OCI-LY1 (cell line): ENCODE results near the gene TTYH3.

Experiments used
- H2AFZ ChIP-seq: fragments of 200-600 bp; sonication (generic), shearing (Covaris generic); 2 replicates; pipeline ENCODE4 v1.6.0; 2014; ENCODE audit warnings: antibody characterized with exemption, mild to moderate bottlenecking, low read length
- H3F3A ChIP-seq: fragments of 200-600 bp; sonication (generic), shearing (Covaris generic); 2 replicates; pipeline ENCODE4 v1.6.0; 2014; ENCODE audit warnings: mild to moderate bottlenecking, antibody characterized with exemption, low read length, moderate library complexity; ENCODE audit not compliant: insufficient read depth
- H3K27ac ChIP-seq: fragments of 200-600 bp; sonication (generic); 2 replicates; pipeline ENCODE4 v1.5.1; 2014; ENCODE audit warnings: low read length, mixed run types, mild to moderate bottlenecking, low read depth; ENCODE audit not compliant: poor library complexity, severe bottlenecking
- H3K27me3 ChIP-seq: fragments of 200-600 bp; sonication (generic); 2 replicates; pipeline ENCODE4 v1.6.0; 2014; ENCODE audit warnings: antibody characterized with exemption, mild to moderate bottlenecking, low read length, moderate library complexity; ENCODE audit not compliant: insufficient read depth
- H3K36me3 ChIP-seq: fragments of 200-600 bp; sonication (generic); 2 replicates; pipeline ENCODE4 v1.6.1; 2014; ENCODE audit warnings: mild to moderate bottlenecking, antibody characterized with exemption, low read length, moderate library complexity, mixed read lengths; ENCODE audit not compliant: insufficient read depth
- H3K4me1 ChIP-seq: fragments of 200-600 bp; sonication (generic); 2 replicates; pipeline ENCODE4 v1.5.1; 2014; ENCODE audit warnings: mild to moderate bottlenecking, low read length, moderate library complexity; ENCODE audit not compliant: insufficient read depth, severe bottlenecking
- H3K4me2 ChIP-seq: fragments of 200-600 bp; sonication (generic), shearing (Covaris generic); 2 replicates; pipeline ENCODE4 v1.6.1; 2014; ENCODE audit warnings: low read length
- H3K4me3 ChIP-seq: fragments of 200-600 bp; sonication (generic); 2 replicates; pipeline ENCODE4 v1.5.1; 2014; ENCODE audit warnings: low read length, low read depth, mild to moderate bottlenecking, mixed read lengths; ENCODE audit not compliant: poor library complexity, severe bottlenecking
- H3K79me2 ChIP-seq: fragments of 200-600 bp; shearing (Covaris generic); 2 replicates; pipeline ENCODE4 v1.6.1; 2016; ENCODE audit warnings: mixed run types, low read length, mixed read lengths; ENCODE audit not compliant: insufficient read depth
- H3K9ac ChIP-seq: fragments of 200-600 bp; sonication (generic), shearing (Covaris generic); 2 replicates; pipeline ENCODE4 v1.6.1; 2014; ENCODE audit warnings: mild to moderate bottlenecking, low read length, mixed read lengths
- H3K9me2 ChIP-seq: fragments of 200-600 bp; sonication (generic), shearing (Covaris generic); 2 replicates; pipeline ENCODE4 v1.6.1; 2014; ENCODE audit warnings: low read depth, mild to moderate bottlenecking, low read length, mixed read lengths
- H3K9me3 ChIP-seq: fragments of 200-600 bp; shearing (Covaris generic); 2 replicates; pipeline ENCODE4 v1.6.1; 2014; ENCODE audit warnings: low read length, mixed read lengths
- H4K20me1 ChIP-seq: fragments of 200-600 bp; sonication (generic), shearing (Covaris generic); 2 replicates; pipeline ENCODE4 v1.6.0; 2016; ENCODE audit warnings: mild to moderate bottlenecking, low read length; ENCODE audit not compliant: insufficient read depth
- EZH2 ChIP-seq: fragments of 200-600 bp; sonication (generic), shearing (Covaris generic); IDR thresholded peaks from 2 replicates; pipeline ENCODE4 v1.8.0; 2017; ENCODE audit warnings: borderline replicate concordance, mixed run types, mild to moderate bottlenecking, antibody characterized with exemption, low read length, moderate library complexity, mixed read lengths
- TF ChIP-seq, protein P1 (sequence below): fragments of 200-600 bp; sonication (generic), shearing (Covaris generic); IDR thresholded peaks from 2 replicates; pipeline ENCODE4 v1.5.1; 2017; ENCODE audit warnings: mild to moderate bottlenecking, antibody characterized with exemption, low read length, moderate library complexity, mixed read lengths

The TTYH3 gene

DNA sequence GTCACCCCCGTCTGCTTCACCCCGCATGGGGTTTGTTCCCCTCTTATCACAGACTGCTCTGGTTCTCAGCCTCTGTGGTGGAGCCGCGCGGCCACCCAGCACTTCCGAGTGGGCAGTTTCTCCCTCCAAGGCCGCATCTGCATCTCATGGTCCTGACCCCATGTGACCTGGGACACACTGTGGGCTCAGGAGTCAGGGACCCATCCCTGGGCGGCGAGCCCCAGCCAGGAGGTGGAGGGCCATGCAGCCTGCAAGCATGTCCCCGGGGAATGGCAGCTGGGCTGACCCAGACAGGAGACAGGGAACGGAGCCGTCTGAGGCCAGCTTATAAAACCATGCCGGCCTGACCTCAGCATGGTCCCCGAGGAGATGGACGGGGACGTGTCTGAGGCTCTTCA lies 25.2 kb upstream of the TTYH3 start:
- Histone ChIP-seq H2AFZ (no peak overlapping the region), H3K4me2 (no peak overlapping the region), H3F3A (no peaks in the 10 kb centered on the region), H4K20me1 (no peaks in the 10 kb centered on the region), H3K9ac (no peak overlapping the region), H3K9me2 (no peaks in the 10 kb centered on the region), H3K4me3 (no peak overlapping the region), H3K27ac (no peak overlapping the region), H3K9me3 (no peaks in the 10 kb centered on the region), H3K79me2 (no peaks in the 10 kb centered on the region), H3K36me3 (no peaks in the 10 kb centered on the region), H3K27me3 (peaks cover 4% of the 10 kb centered on the region; the same call in 1 of the 2 replicates), H3K4me1 (peaks cover 10% of the 10 kb centered on the region)
- TF ChIP-seq, protein P1, sequence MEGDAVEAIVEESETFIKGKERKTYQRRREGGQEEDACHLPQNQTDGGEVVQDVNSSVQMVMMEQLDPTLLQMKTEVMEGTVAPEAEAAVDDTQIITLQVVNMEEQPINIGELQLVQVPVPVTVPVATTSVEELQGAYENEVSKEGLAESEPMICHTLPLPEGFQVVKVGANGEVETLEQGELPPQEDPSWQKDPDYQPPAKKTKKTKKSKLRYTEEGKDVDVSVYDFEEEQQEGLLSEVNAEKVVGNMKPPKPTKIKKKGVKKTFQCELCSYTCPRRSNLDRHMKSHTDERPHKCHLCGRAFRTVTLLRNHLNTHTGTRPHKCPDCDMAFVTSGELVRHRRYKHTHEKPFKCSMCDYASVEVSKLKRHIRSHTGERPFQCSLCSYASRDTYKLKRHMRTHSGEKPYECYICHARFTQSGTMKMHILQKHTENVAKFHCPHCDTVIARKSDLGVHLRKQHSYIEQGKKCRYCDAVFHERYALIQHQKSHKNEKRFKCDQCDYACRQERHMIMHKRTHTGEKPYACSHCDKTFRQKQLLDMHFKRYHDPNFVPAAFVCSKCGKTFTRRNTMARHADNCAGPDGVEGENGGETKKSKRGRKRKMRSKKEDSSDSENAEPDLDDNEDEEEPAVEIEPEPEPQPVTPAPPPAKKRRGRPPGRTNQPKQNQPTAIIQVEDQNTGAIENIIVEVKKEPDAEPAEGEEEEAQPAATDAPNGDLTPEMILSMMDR, result no peak
- no peak for TF ChIP-seq EZH2

DNA sequence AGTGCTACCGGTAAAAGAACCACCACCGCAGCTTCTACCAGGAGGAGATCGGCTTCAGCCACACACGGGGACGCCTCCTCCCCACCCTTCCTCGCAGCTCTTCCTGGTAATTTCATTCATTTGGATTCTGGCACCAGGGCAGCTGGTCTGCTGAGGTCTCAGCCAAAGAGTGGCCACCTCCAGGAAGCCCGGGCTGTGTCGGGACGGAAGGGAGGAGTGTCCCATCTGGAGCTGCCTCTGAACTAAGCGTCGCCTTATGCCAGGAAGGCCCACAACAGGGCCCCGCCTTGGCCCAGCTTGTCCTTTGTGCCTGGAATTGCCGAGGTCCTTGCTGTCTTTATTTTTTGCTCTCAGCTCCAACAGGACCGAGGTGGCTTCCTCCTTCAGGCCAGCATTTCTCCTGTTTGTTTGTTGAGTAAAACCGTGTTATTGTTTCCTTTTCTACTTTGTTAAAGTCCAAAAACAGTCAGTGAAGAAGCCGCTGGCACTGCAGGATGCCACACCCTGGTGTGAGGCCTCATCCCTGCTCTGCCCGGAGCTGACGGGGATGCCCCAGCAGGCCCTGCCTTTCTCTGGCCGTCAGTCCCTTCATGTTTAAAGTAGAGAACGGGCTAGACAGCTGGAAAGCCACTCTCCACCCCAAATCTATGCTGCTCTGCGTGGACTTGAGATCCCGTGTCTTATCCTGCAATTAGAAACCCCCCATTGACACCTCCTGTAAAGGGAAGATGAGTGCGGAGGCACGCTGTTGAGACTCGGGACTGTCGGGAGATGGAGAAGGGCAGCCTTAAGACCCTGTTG lies 24.5 kb upstream of the TTYH3 start:
- Histone ChIP-seq H3K27ac (no peak overlapping the region), H3K79me2 (no peaks in the 10 kb centered on the region), H3F3A (no peaks in the 10 kb centered on the region), H3K9me3 (no peaks in the 10 kb centered on the region), H2AFZ (no peak overlapping the region), H3K4me3 (no peak overlapping the region), H3K4me1 (peaks cover 18% of the 10 kb centered on the region), H3K36me3 (no peaks in the 10 kb centered on the region), H3K9ac (no peak overlapping the region), H4K20me1 (no peaks in the 10 kb centered on the region), H3K4me2 (no peak overlapping the region), H3K9me2 (no peaks in the 10 kb centered on the region), H3K27me3 (peaks cover 4% of the 10 kb centered on the region; the same call in 1 of the 2 replicates)
- no peak for TF ChIP-seq EZH2

DNA sequence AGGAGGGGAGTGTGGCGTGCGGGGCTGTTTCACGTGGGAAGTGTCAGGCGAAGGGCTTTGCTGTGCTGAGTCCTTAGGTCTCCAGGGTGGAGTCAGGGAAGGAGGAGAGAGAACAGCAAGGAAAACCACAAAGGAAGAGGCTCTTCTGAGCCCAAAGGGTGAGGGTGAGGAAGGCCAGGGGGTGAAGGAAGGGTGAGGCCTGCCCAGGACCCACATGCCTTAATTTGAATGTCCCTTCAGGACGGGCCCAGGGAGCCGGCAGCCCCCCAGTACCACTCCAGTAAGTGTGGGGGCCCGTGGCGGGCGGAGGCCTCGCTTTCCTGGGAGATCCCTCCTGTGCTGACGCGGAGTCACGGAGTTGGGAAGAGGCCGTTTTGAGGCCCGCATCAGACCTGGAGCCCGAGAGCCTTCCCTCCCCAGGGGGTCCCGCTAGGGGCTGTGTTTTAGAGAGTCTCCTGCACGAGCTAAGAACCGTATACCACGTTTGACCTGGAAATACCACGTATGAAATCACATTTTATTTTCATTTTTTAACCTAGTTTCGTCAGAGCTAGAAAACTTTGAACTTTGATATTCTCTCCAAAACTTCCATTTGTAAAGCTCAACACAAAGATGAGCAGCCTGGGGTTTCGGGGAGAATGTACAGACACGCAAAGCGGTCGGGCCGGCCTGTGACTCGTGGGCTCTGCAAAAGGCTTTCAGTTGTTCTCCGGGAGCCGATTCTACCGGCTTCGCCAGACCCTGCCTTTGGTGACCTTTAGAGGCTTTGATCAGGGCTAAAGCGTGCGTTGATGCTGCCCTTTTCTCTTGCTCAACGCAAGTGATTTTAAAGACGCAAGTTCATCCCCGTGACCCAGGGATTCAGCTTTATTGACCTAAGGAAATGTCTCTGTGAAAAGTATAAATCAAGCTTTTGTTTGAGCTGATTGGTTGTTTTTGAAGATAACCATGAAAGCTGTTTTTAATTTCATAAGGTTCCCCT lies 23.6 kb upstream of the TTYH3 start:
- Histone ChIP-seq H3K36me3 (no peaks in the 10 kb centered on the region), H3K9me2 (no peaks in the 10 kb centered on the region), H3F3A (no peaks in the 10 kb centered on the region), H3K4me1 (peaks cover 27% of the 10 kb centered on the region), H3K9ac (no peak overlapping the region), H2AFZ (no peak overlapping the region), H3K79me2 (no peaks in the 10 kb centered on the region), H4K20me1 (no peaks in the 10 kb centered on the region), H3K9me3 (no peaks in the 10 kb centered on the region), H3K27me3 (0 out of 2 replicates have a peak, but pooled peaks cover 4% of the 10 kb centered on the region), H3K27ac (no peak overlapping the region), H3K4me3 (no peak overlapping the region), H3K4me2 (no peak overlapping the region)
- TF ChIP-seq EZH2, result no peak
- TF ChIP-seq, protein P1, result no peak
